MM.1S (cell line): Measurements from ENCODE around the gene CCDC85B.

Experiments used
- EZH2phosphoT487 ChIP-seq: fragments of 300-600 bp; sonication (generic); IDR thresholded peaks from 2 replicates; pipeline ENCODE4 v1.6.1; 2018; ENCODE audit warnings: antibody characterized with exemption, low read length
- TF ChIP-seq, protein P1 (sequence below): fragments of 300-600 bp; sonication (generic); IDR thresholded peaks from 2 replicates; pipeline ENCODE4 v1.5.1; 2016; ENCODE audit warnings: antibody characterized with exemption, low read length, mixed read lengths

DNA sequence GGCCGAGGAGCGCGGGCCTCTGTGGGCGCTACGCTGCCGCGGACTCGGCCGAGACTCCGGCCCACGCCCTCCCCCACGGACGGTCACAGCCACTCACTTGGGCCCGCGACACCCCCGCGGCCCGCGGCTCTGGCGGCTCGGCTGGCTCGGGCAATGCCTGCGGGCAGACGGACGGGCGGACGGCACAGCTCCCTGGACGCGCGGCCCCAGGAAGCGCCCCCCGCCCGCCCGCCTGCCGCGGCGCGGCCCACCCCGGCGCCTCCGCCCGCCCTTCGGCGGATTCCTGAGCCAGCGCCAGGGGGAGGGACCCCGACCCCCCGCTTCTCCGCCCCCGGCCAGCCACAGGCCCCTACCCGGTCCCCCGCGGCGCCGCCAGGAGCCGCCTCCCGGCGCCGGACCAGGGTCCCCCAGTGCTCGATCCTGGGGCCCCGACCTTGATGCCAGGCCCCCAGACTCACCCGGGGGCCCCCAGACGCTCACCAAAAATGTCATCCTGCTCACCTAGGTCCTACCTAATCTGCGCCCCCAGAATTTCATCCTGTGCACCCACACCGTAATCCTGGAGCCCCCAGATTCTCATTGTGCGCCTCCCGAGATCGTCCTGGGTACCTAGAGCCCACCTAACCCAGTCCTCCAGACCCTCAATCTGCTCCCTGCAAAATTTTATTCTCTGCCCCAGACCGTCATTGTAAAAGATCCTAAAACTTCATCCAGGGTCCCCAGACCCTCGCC lies 17.7 kb upstream of the CCDC85B start, which contains the start of gene EFEMP2:
- TF ChIP-seq, protein P1, sequence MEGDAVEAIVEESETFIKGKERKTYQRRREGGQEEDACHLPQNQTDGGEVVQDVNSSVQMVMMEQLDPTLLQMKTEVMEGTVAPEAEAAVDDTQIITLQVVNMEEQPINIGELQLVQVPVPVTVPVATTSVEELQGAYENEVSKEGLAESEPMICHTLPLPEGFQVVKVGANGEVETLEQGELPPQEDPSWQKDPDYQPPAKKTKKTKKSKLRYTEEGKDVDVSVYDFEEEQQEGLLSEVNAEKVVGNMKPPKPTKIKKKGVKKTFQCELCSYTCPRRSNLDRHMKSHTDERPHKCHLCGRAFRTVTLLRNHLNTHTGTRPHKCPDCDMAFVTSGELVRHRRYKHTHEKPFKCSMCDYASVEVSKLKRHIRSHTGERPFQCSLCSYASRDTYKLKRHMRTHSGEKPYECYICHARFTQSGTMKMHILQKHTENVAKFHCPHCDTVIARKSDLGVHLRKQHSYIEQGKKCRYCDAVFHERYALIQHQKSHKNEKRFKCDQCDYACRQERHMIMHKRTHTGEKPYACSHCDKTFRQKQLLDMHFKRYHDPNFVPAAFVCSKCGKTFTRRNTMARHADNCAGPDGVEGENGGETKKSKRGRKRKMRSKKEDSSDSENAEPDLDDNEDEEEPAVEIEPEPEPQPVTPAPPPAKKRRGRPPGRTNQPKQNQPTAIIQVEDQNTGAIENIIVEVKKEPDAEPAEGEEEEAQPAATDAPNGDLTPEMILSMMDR = no peak
- no peak for TF ChIP-seq EZH2phosphoT487
